IMR-90 (cell line): ENCODE results near the gene DDX60.

Experiments used
- CEBPB ChIP-seq: IDR thresholded peaks from 2 replicates; pipeline ENCODE4 v1.6.1; 2012; ENCODE audit warnings: low read depth, low read length, improper control_type of control experiment
- CTCF ChIP-seq: conservative IDR thresholded peaks from 2 replicates; pipeline ENCODE4 v1.5.1; 2012; ENCODE audit warnings: mild to moderate bottlenecking, low read depth, low read length, improper control_type of control experiment

- no peak for TF ChIP-seq CTCF
- no peak for TF ChIP-seq CEBPB
Observed at GRCh38 chr4:168247603-168248002, 70.9 kb downstream of the DDX60 start.
